Keratinocyte (primary cell): ENCODE results near the gene ENPP3. TPM values are rescaled to one million over a fixed set of nuclear protein-coding genes. Genes with fewer than 3 reads are reported as not detected.

Experiments
- DNase-seq: peaks from one replicate; pipeline ENCODE4 v3.0.0-alpha.2; 2011; ENCODE audit warnings: low read depth, missing footprints, low spot score
- FAIRE-seq: peaks from 2 replicates; lab custom pipeline; 2011; peaks lifted over from hg19 to GRCh38; lab: Jason Lieb, UNC
- H2AFZ ChIP-seq: 2 replicates; pipeline ENCODE4 v1.6.0; 2012; ENCODE audit warnings: low read length, control low read depth, inconsistent platforms; ENCODE audit not compliant: control insufficient read depth
- H3K27ac ChIP-seq: 2 replicates; pipeline ENCODE4 v1.5.1; 2011; ENCODE audit warnings: low read length; ENCODE audit not compliant: control insufficient read depth, insufficient read depth
- H3K27me3 ChIP-seq: 3 replicates; pipeline ENCODE4 v1.6.0; 2011; ENCODE audit warnings: low read length; ENCODE audit not compliant: control insufficient read depth, insufficient read depth; ENCODE audit errors: extremely low read depth
- H3K36me3 ChIP-seq, 2 experiments: 2 replicates in 1 of 2; 3 replicates in 1 of 2; pipeline ENCODE4 v1.5.1; 2011; ENCODE audit warnings: low read length in 2 of 2, mild to moderate bottlenecking in 1 of 2; ENCODE audit not compliant: control insufficient read depth in 2 of 2, insufficient read depth in 2 of 2; ENCODE audit errors: extremely low read depth in 1 of 2
- H3K4me1 ChIP-seq: 3 replicates; pipeline ENCODE4 v1.5.1; 2011; ENCODE audit warnings: low read length; ENCODE audit not compliant: control insufficient read depth, insufficient read depth; ENCODE audit errors: extremely low read depth
- H3K4me2 ChIP-seq: 3 replicates; pipeline ENCODE4 v1.6.0; 2011; ENCODE audit warnings: low read depth, low read length; ENCODE audit not compliant: control insufficient read depth, insufficient read depth; ENCODE audit errors: extremely low read depth
- H3K4me3 ChIP-seq, 3 experiments: fragments of 200-600 bp in 1 of 3; sonication (generic) in 1 of 3; 2 replicates in 2 of 3; 3 replicates in 1 of 3; pipeline ENCODE4 v1.5.1; 2011 to 2016; ENCODE audit warnings: low read length in 3 of 3, mild to moderate bottlenecking in 3 of 3, control low read depth in 2 of 3, inconsistent platforms in 1 of 3, low read depth in 1 of 3, mixed read lengths in 1 of 3, mixed run types in 1 of 3, moderate library complexity in 1 of 3; ENCODE audit not compliant: control insufficient read depth in 2 of 3, insufficient read depth in 2 of 3; ENCODE audit errors: extremely low read depth in 1 of 3
- H3K79me2 ChIP-seq: 2 replicates; pipeline ENCODE4 v1.6.0; 2012; ENCODE audit warnings: low read length; ENCODE audit not compliant: control insufficient read depth, insufficient read depth
- H3K9ac ChIP-seq: 3 replicates; pipeline ENCODE4 v1.6.0; 2011; ENCODE audit warnings: low read length; ENCODE audit not compliant: control insufficient read depth, insufficient read depth; ENCODE audit errors: extremely low read depth
- H3K9me1 ChIP-seq: 3 replicates; pipeline ENCODE4 v1.6.0; 2011; ENCODE audit warnings: low read length; ENCODE audit not compliant: control insufficient read depth, insufficient read depth; ENCODE audit errors: extremely low read depth
- H3K9me3 ChIP-seq: 2 replicates; pipeline ENCODE4 v1.5.1; 2012; ENCODE audit warnings: low read depth, low read length; ENCODE audit not compliant: control insufficient read depth
- H4K20me1 ChIP-seq: 3 replicates; pipeline ENCODE4 v1.6.0; 2011; ENCODE audit warnings: low read length; ENCODE audit not compliant: control insufficient read depth, insufficient read depth; ENCODE audit errors: extremely low read depth
- CTCF ChIP-seq, 3 experiments: IDR thresholded peaks in 1 of 3; conservative IDR thresholded peaks in 1 of 3; optimal IDR thresholded peaks in 1 of 3; 2 replicates in 2 of 3; 3 replicates in 1 of 3; pipeline versions ENCODE3 to v1.5.1; 2011; ENCODE audit warnings: low read length in 3 of 3, mild to moderate bottlenecking in 3 of 3, moderate library complexity in 2 of 3, control low read depth in 1 of 3, inconsistent platforms in 1 of 3; ENCODE audit not compliant: insufficient read depth in 2 of 3; ENCODE audit errors: extremely low read depth in 1 of 3
- EZH2 ChIP-seq: IDR thresholded peaks from one replicate; pipeline ENCODE4 v1.6.1; 2012; ENCODE audit warnings: inconsistent platforms, mild to moderate bottlenecking, low read length, moderate library complexity
- dilution Hi-C: fragments of 300-500 bp; cut with MboI; formaldehyde crosslinking; loops from one replicate; pipeline ENCODE4 v1.7.0; 2020; ENCODE audit warnings: low sequenced_read_pairs; ENCODE audit not compliant: extremely low pct_ligation_motif_present
- polyA plus RNA-seq, 5 experiments: library from polyadenylated mRNA; depleted of rRNA in 3 of 5; stranded (reverse) in 3 of 5; stranded (forward) in 1 of 5; unstranded in 1 of 5; fragments of >200 nt; gene quantifications; 1 replicate in 1 of 5; 2 replicates in 3 of 5; 3 replicates in 1 of 5; pipeline versions ENCODE4 v1.2.1 to v1.2.3, GENCODE V29; 2011 to 2012; ENCODE audit warnings: missing spikeins in 2 of 5, low read depth in 1 of 5, low replicate concordance in 1 of 5

The ENPP3 gene
- polyA plus RNA-seq, 1 donor (not counting 4 experiments of a cell fraction or from before 2014, with no cell fraction given): not detected

- no peaks in the 10 kb centered on the region for H3K4me1 ChIP-seq
- H3K4me2 ChIP-seq: no peak overlapping the region
- dilution Hi-C loops: no loop called here
- no peaks in the 10 kb centered on the region for H3K9me3 ChIP-seq
- H3K79me2 ChIP-seq: no peaks in the 10 kb centered on the region
- H2AFZ ChIP-seq: no peak overlapping the region
- H4K20me1 ChIP-seq: no peaks in the 10 kb centered on the region
- H3K9ac ChIP-seq: no peak overlapping the region
- no peak overlapping the region for H3K27ac ChIP-seq
- no peaks in the 10 kb centered on the region for H3K36me3 ChIP-seq
- no peak overlapping the region for H3K4me3 ChIP-seq
- no peak for TF ChIP-seq CTCF (optimal IDR thresholded peaks at IDR 0.05 in 1 of 3, IDR thresholded peaks at IDR 0.05 in 1 of 3, conservative IDR thresholded peaks at IDR 0.05 in 1 of 3; ENCODE audit: extremely low read depth in 1 of 3, insufficient read depth in 2 of 3, low read length in 3 of 3)
- DNase-seq: no peak
- no peaks in the 10 kb centered on the region for H3K27me3 ChIP-seq
- no peaks in the 10 kb centered on the region for H3K9me1 ChIP-seq
- FAIRE-seq: no peak
Observed at GRCh38 chr6:131779304-131779703, 142.2 kb downstream of the ENPP3 start.

- Histone ChIP-seq H2AFZ (no peak overlapping the region), H4K20me1 (no peaks in the 10 kb centered on the region), H3K4me2 (no peak overlapping the region), H3K9ac (no peak overlapping the region), H3K4me3 (no peak overlapping the region), H3K27ac (no peak overlapping the region), H3K36me3 (no peaks in the 10 kb centered on the region), H3K9me3 (no peaks in the 10 kb centered on the region), H3K79me2 (no peaks in the 10 kb centered on the region), H3K4me1 (no peaks in the 10 kb centered on the region), H3K27me3 (no peaks in the 10 kb centered on the region), H3K9me1 (no peaks in the 10 kb centered on the region)
- DNase-seq (no peak), FAIRE-seq (no peak)
- TF ChIP-seq EZH2 (no peak), CTCF (optimal IDR thresholded peaks at IDR 0.05 in 1 of 3, IDR thresholded peaks at IDR 0.05 in 1 of 3, conservative IDR thresholded peaks at IDR 0.05 in 1 of 3; ENCODE audit: extremely low read depth in 1 of 3, insufficient read depth in 2 of 3, low read length in 3 of 3) (no peak)
- dilution Hi-C loops: no loop called here
Observed at GRCh38 chr6:131780600-131780999, 143.5 kb downstream of the ENPP3 start.
